ENCODE results near the gene CDIPT.

DNA sequence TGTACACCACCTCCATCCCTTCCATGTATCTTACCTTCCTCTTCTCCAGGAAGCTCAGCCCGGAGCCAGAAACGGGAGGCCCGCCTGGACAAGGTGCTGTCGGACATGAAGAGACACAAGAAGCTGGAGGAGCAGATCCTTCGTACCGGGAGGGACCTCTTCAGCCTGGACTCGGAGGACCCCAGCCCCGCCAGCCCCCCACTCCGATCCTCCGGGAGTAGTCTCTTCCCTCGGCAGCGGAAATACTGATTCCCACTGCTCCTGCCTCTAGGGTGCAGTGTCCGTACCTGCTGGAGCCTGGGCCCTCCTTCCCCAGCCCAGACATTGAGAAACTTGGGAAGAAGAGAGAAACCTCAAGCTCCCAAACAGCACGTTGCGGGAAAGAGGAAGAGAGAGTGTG is 43.5 kb downstream of the CDIPT start:
- TF ChIP-seq, protein P1, sequence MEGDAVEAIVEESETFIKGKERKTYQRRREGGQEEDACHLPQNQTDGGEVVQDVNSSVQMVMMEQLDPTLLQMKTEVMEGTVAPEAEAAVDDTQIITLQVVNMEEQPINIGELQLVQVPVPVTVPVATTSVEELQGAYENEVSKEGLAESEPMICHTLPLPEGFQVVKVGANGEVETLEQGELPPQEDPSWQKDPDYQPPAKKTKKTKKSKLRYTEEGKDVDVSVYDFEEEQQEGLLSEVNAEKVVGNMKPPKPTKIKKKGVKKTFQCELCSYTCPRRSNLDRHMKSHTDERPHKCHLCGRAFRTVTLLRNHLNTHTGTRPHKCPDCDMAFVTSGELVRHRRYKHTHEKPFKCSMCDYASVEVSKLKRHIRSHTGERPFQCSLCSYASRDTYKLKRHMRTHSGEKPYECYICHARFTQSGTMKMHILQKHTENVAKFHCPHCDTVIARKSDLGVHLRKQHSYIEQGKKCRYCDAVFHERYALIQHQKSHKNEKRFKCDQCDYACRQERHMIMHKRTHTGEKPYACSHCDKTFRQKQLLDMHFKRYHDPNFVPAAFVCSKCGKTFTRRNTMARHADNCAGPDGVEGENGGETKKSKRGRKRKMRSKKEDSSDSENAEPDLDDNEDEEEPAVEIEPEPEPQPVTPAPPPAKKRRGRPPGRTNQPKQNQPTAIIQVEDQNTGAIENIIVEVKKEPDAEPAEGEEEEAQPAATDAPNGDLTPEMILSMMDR (conservative IDR thresholded peaks at IDR 0.05; ENCODE audit: low read length), result no peak
- no peak for TF ChIP-seq EZH2phosphoT487 (IDR thresholded peaks at IDR 0.05; ENCODE audit: borderline replicate concordance, low read depth, low read length)
